OCI-M2 (cell line): ENCODE measurements around the gene MAGI2.

Experiments
- DNase-seq: peaks from one replicate; lab custom pipeline; 2025; ENCODE audit not compliant: unreplicated experiment; lab: John Stamatoyannopoulos, UW

MAGI2 gene

GRCh38 chr7:79180533-79180932, 272.9 kb downstream of the MAGI2 start:
- DNase-seq: no peak

- no peak for DNase-seq
Observed at GRCh38 chr7:79176859-79177477, 276.5 kb downstream of the MAGI2 start.

DNA sequence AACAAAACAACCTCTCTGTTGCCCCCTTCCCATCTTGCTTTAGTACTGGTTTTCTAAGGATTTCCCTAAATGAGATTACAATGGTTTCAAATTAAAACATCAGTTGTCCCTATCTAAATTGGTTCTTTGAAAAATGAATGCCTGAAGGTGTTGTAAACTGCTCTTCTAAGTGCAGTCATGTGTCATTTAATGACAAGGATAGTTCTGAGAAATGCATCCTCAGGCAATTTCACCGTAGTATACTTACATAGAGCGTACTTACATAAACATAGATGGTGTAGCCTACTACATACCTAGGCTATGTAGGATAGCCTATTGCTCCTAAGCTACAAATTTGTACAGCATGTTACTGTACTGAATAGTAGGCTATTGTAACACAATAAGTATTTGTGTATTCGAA, 278.1 kb downstream of the MAGI2 start:
- no peak for DNase-seq

- no peak for DNase-seq
Observed at GRCh38 chr7:79165225-79165624, 288.2 kb downstream of the MAGI2 start.

DNA sequence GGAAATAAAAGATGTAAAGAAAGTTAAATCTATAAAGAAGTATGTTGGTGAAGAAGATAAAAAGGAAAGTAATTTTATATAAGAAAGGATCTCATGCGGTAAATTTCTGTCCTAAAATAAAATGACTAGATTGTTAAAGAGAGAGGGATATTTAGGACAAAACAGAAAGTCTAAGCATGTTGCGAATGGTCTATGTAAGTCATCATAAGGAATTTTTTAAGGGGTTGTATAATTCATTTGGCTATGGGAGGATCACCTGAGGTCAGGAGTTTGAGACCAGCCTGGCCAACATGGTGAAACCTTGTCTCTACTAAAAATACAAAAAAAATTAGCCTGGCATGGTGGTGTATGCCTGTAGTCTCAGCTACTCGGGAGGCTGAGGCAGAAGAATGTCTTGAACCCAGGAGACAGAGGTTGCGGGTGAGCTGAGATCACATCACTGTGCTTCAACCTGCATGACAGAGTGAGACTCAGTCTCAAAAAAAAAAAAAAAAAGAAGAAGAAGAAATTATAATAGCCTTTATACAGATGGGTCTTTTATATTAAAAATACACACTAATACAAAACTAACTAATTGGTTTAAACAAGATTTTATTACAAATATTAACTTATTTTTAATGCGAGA, 294.3 kb downstream of the MAGI2 start:
- no peak for DNase-seq

DNA sequence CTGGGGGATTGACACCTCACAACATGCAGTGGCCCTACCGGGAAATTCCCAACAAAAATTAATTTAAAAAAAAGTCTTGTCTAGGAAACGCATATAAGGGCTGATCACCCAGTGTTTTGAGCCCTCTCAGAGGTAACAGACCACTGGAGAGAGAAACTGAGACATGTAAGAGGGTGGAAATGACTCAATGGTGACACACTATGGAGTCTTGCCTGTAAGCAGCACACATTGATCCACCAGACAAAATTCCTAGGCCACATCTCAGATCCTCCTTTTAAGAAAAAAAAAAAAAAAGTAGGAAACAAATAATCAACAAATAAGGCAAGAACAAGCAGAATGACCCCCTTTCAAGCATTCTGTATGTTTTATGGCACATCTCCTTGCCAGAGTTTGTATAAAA, 296.2 kb downstream of the MAGI2 start:
- DNase-seq: no peak

DNA sequence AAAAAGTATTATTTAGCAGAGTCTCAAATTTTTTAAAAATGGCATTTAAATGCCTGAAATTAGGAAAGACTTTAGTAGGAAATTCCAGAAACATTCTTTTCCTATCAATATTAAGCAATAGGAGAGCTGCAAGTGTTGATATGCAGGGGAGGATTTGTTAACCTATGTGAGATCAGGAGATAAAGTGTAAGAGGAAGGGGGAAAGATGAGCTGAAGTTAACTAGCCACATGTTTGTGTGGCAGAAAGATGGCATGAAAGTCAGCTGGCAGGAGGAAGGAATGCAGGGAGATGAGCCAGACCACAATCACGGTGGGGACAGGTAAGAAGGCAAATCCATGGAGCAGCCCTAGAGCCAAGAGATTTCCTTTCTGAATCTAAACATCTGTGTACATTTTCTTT, 303.6 kb downstream of the MAGI2 start:
- DNase-seq: no peak

DNA sequence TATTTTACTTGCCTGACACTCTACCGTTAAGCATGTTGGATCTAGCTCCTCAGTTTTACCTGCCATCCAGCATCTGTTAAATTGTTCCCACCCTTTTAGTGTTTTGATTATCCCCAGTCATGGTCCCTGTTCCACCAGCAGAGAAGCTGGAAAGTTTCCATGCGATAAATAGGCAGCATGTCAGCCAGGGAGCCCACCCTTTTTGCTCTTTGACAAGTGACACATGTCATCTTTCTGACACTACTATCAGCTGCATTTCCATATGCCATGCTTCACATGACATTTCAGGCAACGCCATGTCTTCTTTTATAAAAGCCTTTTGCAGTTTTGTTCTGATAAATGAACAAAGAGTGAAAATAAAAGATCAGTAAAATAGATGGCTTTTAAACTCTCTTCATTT, 310.8 kb downstream of the MAGI2 start:
- DNase-seq: no peak

GRCh38 chr7:79141252-79141651, 312.2 kb downstream of the MAGI2 start:
- DNase-seq: no peak

- no peak for DNase-seq
Observed at GRCh38 chr7:79137942-79138341, 315.5 kb downstream of the MAGI2 start.

GRCh38 chr7:79132844-79133451, 320.5 kb downstream of the MAGI2 start:
- DNase-seq: no peak

GRCh38 chr7:79130715-79131114, 322.8 kb downstream of the MAGI2 start:
- DNase-seq: no peak

GRCh38 chr7:79124331-79124730, 329.1 kb downstream of the MAGI2 start:
- no peak for DNase-seq

DNA sequence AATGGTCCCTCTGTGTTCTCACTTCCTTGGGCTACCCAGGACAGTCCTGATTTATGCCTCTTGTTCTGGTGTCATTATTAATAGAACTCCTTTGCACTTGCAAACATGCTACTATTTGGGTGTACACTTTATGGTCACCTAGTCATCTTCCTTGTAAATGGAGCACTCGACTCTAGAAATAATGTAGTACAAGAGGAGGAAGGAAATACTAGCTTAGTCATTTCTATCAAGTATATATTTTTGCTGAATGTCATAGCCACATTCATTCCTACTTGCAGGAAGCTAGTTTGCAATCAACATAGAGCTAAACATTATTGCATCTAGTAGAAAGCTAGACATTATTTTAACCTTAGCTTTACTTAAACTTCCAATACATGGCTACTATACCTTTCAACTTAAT, 335.3 kb downstream of the MAGI2 start:
- DNase-seq: no peak

DNA sequence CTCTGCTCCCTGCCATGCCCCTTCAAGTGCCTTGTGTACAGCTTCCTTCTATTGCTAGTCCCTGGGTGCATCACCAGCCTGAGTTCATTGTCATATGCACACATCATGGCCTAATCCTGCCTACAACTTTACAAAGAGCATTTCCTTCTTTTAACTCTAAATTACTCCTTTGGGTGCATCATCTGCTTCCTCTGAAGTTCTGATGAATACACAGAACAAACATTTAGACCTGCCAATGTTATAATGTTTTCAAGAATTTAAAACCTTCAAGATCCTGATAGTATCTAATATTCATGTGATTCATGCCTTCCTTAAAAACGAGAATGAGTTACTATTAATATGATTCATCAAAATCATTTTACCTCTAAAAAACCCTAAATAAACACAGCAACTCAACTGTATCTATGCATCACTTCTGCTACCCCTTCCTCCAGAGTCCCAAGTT, 357.1 kb downstream of the MAGI2 start:
- no peak for DNase-seq

DNA sequence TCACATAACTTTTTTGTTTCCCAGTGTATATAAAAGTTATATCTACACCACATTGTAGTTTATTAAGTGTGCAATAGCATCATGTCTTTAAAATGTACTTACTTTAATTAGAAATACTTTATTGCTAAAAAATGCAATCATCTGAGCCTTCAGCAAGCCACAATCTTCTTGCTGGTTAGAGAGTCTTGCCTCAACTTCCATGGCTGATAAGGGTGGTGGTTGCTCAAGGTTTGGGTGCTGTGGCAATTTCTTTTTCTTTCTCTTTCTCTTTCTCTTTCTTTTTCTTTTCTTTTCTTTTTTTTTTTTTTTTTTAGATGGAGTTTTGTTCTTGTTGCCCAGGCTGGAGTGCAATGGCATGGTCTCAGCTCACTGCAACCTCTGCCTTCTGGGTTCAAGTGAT, 360.0 kb downstream of the MAGI2 start:
- DNase-seq: no peak

DNA sequence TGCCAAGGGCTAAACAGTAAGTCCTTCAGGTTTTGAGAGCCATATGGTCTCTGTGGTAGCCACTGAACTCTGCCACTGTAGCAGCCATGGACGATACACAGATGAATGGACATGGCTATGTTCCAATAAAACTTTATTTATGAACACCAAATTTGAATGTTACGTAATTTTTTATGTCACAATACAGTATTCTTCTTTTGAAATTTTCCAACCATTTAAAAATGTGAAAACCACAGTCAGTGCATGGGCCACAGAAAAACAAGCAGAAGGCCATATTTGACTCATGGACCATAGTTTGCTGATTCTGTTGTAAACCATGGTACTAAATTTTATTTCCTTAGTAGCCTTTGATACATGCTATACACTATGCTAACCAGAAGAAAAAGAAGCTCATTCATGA, 361.8 kb downstream of the MAGI2 start:
- DNase-seq: no peak

GRCh38 chr7:79091011-79091410, 362.5 kb downstream of the MAGI2 start:
- DNase-seq: no peak

GRCh38 chr7:79090543-79090942, 362.9 kb downstream of the MAGI2 start:
- no peak for DNase-seq

- DNase-seq: no peak
Observed at GRCh38 chr7:79084423-79084822, 369.0 kb downstream of the MAGI2 start.

DNA sequence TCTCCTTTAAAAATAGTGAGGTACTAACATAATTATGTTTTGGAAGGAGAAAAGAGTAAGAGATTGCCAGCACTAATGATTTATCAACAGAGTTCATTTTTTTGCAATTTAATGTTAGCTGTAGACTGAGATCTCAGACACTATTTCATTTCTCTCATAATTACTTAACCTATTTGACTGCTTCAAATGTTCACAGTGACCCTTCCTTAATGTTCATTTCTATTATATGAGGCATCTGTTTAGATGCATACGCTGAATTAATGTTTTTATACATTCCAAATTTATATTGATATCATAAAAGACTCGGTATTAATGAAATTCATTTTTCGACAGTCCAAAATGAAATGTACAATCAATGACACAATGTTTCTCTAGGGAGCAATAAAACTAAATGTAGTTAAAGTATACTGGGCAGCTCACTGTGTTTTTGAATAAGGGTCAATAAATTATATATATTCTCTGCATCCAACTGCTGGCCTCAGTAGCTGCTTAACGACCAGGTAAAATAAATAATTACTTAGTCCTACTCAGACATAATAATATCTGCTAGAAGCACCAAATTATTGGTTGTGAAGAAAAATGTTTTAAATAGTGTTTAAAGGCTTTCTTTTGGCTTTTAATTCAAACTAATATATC, 373.4 kb downstream of the MAGI2 start:
- DNase-seq: no peak

DNA sequence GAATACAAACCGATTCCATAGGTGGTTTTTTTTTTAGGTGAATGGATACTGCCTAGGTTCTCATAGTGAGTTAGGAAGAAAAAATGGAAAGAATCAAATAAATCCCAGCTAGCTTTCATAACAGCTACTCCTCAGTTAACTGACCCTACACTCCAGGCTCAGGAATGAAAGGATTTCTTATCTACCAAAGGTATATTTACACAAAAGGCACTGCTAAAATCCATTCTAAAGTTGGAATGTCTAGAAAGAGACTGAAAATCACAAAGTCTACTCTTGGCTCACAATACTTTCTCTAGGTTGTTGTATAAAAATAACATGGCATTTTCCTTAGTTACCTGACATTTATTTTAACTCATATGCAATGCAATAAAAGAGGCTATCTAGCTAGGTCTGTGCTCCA, 375.2 kb downstream of the MAGI2 start:
- DNase-seq: no peak
